ENCODE measurements around the gene CAPN10. TPM values are rescaled to one million over a fixed set of nuclear protein-coding genes. Genes with fewer than 3 reads are reported as not detected.

The CAPN10 gene
- total RNA-seq, 1 experiment from 2014 or later, result 61.3 TPM

- TF ChIP-seq ARID4B (CRISPR knock-in tag; IDR thresholded peaks at IDR 0.05; ENCODE audit: borderline replicate concordance) (no peak), NR3C1 (CRISPR knock-in tag; conservative IDR thresholded peaks at IDR 0.05; ENCODE audit: low read depth) (no peak), E2F4 (CRISPR knock-in tag; IDR thresholded peaks at IDR 0.05; ENCODE audit: borderline replicate concordance, low read depth) (no peak), GRHL2 (CRISPR knock-in tag; IDR thresholded peaks at IDR 0.05; ENCODE audit: insufficient replicate concordance, severe bottlenecking) (no peak), ZNF121 (CRISPR knock-in tag; IDR thresholded peaks at IDR 0.05) (no peak), HMGXB4 (CRISPR knock-in tag; IDR thresholded peaks at IDR 0.05) (no peak), ZNF423 (CRISPR knock-in tag; IDR thresholded peaks at IDR 0.05) (no peak), MLX (CRISPR knock-in tag; IDR thresholded peaks at IDR 0.05) (no peak), NR2C2 (CRISPR knock-in tag; IDR thresholded peaks at IDR 0.05) (no peak), SMAD3 (CRISPR knock-in tag; IDR thresholded peaks at IDR 0.05; ENCODE audit: borderline replicate concordance) (no peak), ZNF263 (CRISPR knock-in tag; IDR thresholded peaks at IDR 0.05; ENCODE audit: low read depth) (no peak), USF2 (CRISPR knock-in tag; IDR thresholded peaks at IDR 0.05) (no peak), E2F1 (CRISPR knock-in tag; IDR thresholded peaks at IDR 0.05) (no peak), ZBTB43 (CRISPR knock-in tag; IDR thresholded peaks at IDR 0.05) (no peak), FOXP4 (CRISPR knock-in tag; IDR thresholded peaks at IDR 0.05) (no peak), ZNF138 (CRISPR knock-in tag; conservative IDR thresholded peaks at IDR 0.05) (no peak)
These were observed 46.6 kb upstream of the CAPN10 start (continued) for GRCh38 chr2:240539906-240540305.
